Fibroblast of skin of left biceps (primary cell): ENCODE data around the gene NUP98.
A peak's percentile ranks its signal among the peaks of the same experiment; 100 is the strongest.

Source experiments
- DNase-seq, 2 experiments: peaks; one replicate each; pipeline ENCODE4 v3.0.0-alpha.2; 2013; ENCODE audit warnings: low read depth in 2 of 2

The NUP98 gene

GRCh38 chr11:3736816-3737215 lies 60.5 kb downstream of the NUP98 start:
- DNase-seq, result no peak

GRCh38 chr11:3735827-3736226 lies 61.5 kb downstream of the NUP98 start:
- no peak for DNase-seq

GRCh38 chr11:3732671-3733436 lies 64.5 kb downstream of the NUP98 start:
- DNase-seq, result no peak

- DNase-seq, result peak; percentile 97 to 98
These were observed 74.2 kb downstream of the NUP98 start for GRCh38 chr11:3723014-3723708.

GRCh38 chr11:3722100-3722499 lies 75.3 kb downstream of the NUP98 start:
- DNase-seq, result no peak

GRCh38 chr11:3720997-3721396 lies 76.4 kb downstream of the NUP98 start:
- DNase-seq, result no peak

DNA sequence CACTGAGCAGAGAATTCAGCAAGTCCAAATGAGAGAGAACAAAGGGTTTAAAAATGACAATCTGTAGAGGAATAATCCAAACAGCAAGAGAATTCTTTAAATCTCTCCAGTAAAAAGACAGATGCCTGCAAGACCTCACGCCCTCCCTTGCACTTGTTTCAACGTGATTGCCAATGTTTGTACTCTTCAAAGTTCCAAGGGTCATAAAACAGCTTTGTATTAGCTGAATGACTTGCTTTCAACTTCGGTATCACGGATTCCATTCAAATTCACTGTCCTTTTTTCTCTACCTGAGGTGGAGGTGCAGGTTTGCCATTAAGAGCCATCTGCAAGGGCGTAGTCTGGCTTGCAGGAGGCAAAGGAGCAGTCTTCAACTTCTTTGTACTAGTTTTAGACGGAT lies 85.1 kb downstream of the NUP98 start:
- DNase-seq, result no peak

GRCh38 chr11:3710485-3711259 lies 86.7 kb downstream of the NUP98 start:
- DNase-seq, result peak; percentile 26 to 31

DNA sequence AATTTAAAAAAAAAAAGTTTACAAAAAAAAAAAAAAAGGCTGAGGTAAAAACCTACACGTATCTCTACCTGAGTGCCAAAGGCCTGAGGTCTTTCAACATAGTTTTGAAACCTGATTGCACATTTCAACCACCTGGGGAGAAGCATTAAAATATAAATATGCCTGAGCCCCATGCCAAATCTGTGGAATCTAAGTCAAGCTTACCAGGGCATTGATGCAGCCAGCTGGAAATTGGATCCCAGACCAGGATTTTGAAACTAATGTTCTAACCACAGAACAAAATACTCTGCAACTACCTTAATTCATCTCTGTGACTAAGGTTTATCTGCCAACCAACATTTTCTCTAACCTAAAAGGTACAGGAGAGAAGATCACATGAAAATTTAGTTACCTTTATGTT lies 87.4 kb downstream of the NUP98 start:
- no peak for DNase-seq

GRCh38 chr11:3707176-3707575 lies 90.2 kb downstream of the NUP98 start:
- no peak for DNase-seq

GRCh38 chr11:3703383-3703782 lies 94.0 kb downstream of the NUP98 start:
- no peak for DNase-seq

GRCh38 chr11:3700910-3701309 lies 96.4 kb downstream of the NUP98 start:
- DNase-seq, result no peak

DNA sequence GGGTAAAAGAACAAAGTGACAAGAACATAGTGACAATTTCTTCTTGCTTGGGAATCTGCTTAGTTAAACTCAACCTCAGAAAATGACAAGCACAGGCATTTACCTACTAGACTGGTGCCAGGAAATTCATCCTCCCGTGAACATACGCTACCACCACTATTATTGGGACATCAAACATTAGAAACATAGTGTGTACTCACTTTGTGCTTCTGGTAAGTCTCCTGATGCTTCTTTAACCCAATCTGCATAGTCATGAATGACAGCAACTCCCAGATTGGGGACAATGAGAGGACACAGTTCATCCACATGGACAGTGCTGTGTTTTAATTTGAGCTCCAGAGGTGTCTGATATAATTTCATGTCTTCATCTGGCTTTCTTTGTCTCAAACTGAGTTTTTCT lies 96.9 kb downstream of the NUP98 start:
- DNase-seq, result no peak

DNA sequence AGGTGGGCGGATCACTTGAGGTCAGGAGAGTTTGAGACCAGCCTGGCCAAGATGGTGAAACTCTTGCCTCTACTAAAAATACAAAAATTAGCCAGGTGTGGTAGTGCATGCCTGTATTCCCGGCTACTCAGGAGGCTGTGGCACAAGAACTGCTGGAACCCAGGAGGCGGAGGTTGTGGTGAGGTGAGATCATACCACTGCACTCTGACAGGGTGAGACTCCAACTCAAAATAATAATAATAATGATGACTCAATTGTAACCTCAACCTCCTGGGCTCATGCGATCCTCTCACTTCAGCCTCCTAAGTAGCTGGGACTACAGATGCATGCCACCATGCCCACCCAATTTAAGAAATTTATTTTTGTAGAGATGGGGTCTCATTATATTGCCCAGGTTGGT lies 110.6 kb downstream of the NUP98 start:
- DNase-seq, result no peak

DNA sequence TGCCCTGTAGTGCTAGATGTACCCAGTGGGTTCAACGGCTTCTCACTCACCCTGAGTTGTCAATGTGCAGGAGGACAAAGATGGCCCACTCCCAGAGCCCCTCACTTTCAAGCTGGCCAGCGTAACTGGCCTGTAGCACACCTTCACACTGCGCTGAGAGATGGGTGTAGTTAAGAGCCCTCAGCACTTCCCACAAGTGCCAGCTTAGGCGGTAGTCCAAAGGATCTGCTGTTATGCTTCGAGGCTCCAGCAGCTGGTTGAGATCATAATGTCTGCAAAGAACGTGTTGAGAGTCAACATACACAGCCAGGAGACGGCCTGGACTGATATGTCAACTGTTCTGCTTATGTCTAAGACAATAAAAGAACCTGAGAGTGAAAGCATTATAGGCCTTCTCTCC lies 111.4 kb downstream of the NUP98 start:
- no peak for DNase-seq

GRCh38 chr11:3684819-3685172 lies 112.6 kb downstream of the NUP98 start:
- DNase-seq, result no peak

GRCh38 chr11:3684129-3684818 lies 113.1 kb downstream of the NUP98 start:
- no peak for DNase-seq

- no peak for DNase-seq
These were observed 114.3 kb downstream of the NUP98 start for GRCh38 chr11:3683039-3683438.

GRCh38 chr11:3679077-3679476 lies 118.3 kb downstream of the NUP98 start:
- DNase-seq, result no peak

GRCh38 chr11:3675971-3676370 lies 121.4 kb downstream of the NUP98 start:
- DNase-seq, result no peak

- DNase-seq, result peak; percentile 1 to 2
These were observed 123.2 kb downstream of the NUP98 start for GRCh38 chr11:3674189-3674588.
